ENCODE results near the gene CNBD2.
"Not testable (repeated sequence)": the region's sequence is repeated elsewhere in the genome, so short reads cannot be mapped to it uniquely, and the experiment has no call there.

Gene CNBD2

DNA sequence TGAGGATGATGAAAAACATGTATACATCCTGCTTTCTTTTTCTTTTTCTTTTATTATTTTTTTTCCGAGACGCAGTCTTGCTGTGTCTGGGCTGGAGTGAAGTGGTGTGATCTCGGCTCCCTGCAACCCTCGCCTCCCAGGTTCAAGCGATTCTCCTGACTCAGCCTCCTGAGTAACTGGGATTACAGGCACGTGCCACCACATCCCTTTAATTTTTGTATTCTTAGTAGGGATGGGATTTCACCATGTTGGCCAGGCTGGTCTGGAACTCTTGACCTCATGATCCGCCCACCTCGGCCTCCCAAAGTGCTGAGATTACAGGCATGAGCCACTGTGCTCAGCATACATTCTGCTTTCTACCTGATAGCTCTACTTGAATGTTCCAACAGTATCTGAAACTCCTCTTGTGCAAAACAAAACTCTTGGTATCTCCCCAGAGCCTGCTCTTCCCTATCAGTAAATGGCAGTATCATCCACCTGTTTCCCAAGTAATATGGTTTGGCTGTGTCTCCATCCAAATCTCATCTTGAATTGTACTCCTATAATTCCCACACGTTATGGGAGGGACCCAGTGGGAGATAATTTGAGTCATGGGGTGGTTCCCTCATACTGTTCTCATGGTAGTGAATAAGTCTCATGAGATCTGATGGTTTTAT is 85.6 kb downstream of the CNBD2 start:
- in situ Hi-C loops (cut with HindIII; ENCODE audit: low sequenced_read_pairs): not testable (repeated sequence)

DNA sequence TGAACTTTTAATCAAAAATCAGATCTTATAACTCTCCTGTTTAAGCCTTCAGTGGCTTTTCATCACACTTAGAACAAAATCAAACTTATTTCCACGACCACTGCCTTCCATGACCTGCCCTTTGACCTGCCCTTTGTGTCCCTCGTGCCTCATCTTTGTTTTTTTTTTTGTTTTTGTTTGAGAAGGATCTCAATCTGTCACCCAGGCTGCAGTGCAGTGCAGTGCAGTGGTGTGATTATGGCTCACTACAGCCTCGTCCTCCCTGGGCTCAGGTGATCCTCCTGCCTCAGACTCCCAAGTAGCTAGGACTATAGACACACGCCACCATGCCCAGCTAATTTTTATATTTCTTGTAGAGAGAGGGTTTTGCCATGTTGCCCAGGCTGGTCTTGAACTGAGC is 86.8 kb downstream of the CNBD2 start:
- in situ Hi-C loops (cut with HindIII; ENCODE audit: low sequenced_read_pairs): no loop called here

DNA sequence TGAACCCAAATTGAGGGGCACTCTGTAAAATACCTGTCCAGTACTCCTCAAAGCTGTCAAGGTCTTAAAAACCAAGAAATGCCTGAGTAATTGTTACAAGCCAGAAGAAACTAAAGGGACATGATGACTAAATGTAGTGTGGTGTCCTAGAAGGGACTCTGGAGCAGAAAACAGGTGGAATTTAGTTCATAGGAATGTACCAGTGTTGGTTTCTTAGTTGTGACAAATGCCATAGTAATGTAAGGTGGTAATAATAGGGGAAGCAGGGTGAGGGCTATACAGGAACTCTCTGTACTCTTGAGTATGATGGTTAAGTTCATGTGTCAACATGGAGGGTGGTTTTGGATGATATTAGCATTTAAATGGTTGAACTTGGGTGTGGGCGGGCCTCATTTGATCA is 92.3 kb downstream of the CNBD2 start:
- in situ Hi-C loops (cut with HindIII; ENCODE audit: low sequenced_read_pairs): no loop called here

DNA sequence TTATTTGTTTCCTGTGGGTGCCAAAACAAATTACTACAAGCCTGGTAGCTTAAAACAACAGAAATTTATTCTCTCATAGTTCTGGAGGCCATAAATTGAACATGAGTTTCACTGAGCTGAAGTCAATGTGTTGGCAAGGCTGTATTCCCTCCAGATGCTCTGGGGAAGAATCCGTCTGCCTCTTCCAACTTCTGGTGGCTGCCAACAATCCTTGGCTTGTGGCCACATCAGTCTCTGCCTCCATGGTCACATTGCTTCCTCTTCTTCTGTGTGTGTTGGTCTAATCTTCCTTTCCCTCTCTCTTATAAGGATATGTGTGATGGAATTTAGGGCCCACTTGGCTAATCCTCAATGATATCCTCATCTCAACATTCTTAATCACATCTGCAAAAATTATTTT is 93.4 kb downstream of the CNBD2 start:
- in situ Hi-C loops (cut with HindIII; ENCODE audit: low sequenced_read_pairs): no loop called here

DNA sequence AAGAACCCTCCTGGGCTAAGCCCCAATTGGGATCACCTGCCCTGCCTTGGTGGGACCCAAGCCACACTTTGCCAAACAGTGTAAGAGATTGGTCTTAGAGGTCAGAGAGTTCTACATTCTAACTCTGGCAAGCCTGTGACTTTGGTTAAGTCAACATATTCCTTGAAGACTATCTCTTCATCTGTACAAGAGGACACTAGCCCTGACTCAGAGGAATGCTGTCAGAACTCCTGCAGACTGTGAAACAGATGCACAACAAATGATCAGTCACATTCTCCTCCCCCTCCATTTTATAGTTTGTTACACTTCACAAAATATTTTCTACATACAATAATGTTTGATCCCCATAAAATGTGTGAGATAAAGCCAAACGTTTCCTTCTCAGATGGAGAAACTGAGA is 94.4 kb downstream of the CNBD2 start:
- in situ Hi-C loops (cut with HindIII; ENCODE audit: low sequenced_read_pairs): no loop called here

DNA sequence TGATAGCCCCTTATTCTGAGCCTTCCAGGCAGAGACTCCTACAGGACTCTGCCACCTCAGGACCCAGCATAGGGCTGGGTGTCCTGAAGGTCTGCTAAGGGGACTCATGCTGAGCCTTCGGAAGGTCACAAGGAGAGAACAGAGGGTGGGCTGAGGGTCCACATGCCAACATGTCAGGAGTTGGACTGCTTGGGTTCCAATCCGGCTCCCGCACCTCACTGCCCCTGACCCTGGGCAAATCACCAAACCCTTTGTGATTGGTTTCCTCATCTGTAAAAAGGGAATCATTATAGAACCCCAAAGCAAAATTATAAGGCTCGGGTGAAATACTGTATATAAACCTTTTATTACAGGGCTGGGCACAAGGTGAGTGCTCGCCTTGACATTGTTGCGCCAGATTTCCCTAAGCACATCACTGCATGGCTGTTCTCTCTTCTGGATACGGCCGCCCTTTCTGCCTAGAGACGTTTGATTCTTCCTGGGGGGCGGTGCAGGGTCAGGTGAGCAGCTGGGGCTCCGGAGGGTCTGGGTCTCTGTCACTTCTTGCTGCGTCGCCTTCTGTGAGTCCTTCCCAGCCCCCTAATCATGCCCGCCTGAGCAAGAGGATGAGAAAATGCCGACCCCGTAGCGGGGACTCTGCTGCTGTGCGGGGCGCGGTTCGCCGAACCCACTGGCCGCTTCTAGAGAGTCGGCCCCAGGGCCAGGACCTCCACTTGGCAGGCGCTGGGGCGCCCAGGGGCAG is 95.7 kb downstream of the CNBD2 start:
- in situ Hi-C loops (cut with HindIII; ENCODE audit: low sequenced_read_pairs): no loop called here

DNA sequence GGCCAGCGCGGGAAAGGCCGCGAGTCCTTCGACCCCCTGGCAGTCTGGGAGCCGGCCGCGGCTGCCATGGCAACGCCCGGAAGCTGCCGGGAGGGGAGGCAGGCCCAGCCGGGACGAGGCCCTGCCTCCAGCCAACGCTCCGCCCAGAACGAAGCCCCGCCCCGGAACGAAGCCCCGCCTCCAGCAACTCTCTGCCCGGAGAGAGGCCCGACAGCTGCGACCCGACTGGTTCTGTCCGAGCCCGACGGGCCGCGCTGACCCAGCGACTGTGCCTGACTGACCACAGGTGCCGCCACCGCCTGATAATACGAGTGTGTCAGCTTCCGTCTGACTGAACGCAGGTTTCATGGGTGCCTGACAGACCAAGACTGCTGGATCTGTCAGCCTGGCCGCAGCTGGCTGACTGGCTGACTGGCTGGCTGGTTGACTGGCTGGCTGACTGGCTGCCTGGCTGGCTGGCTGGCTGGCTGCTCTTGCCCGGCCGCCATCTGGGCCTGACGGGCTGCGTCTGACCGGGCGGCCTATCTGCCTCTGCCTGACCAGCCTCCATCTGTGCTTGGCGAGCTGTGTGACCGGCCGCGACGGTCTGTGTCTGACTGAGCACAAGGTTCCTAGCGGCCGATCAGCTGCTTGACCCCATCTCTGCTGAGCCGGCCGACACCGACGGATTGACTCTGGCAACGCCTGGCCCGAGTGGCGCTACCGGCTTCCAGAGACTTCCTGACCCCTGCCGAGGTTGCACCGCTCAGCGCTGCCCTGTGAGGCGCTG is 96.5 kb downstream of the CNBD2 start:
- in situ Hi-C loops (cut with HindIII; ENCODE audit: low sequenced_read_pairs): no loop called here

DNA sequence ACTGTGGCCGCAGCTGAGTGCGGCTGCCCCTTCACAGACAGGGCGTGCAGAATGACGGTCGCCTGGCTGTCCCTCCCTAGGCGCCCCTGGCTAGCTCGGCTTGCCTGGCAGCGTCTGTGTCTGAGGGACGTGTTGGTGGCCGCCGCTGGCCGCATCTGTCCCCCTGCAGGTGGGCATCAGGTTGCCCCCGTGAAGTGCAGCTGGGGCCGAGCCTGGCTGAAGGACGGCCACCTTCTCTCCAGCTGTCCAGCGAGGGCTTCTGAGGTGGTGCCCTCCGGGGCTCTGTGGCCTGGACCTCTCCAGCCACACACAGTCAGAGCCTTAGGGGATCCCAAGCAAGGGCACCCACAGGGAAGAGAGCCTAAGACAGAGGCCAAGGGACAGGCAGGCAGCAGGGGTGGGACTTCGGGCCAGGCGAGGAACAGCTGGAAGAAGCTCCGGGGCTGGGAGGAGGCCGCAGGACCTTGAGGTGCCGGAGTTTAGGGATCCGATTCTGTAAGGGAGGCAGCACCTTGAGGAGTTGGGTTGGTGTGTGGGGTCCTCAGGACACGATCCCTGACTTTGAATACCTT is 97.1 kb downstream of the CNBD2 start:
- in situ Hi-C loops (cut with HindIII; ENCODE audit: low sequenced_read_pairs): no loop called here

DNA sequence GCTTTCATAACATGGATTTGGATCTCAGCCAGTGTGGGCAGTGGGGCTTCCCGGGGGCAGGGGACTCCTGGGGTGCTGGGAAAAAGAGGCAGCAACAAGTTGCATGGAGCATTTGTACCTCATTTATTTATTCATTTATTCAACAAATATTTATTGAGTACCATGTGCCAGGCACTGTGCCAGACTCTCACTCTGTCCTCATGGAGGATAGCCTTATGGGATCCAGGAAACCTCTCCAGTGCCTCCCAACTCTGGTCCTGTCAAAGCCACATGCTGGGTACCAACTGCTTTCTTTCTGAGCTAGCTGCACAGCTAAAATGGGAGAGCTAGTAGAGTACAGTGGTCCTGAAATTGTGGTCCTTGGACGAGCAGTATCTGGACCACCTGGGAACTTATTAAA is 98.4 kb downstream of the CNBD2 start:
- in situ Hi-C loops (cut with HindIII; ENCODE audit: low sequenced_read_pairs): no loop called here

DNA sequence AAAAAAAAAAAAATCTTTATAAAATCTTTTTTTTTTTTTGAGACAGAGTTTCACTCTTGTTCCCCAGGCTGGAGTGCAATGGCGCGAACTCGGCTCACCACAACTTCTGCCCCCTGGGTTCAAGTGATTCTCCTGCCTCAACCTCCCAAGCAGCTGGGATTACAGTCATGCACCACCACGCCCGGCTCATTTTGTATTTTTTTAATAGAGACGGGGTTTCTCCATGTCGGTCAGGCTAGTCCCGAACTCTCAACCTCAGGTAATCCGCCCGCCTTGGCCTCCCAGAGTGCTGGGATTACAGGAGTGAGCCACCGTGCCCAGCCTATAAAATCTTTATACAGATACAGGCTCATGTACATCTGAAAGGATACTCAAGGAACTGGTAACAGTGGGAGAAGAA is 100.1 kb downstream of the CNBD2 start:
- in situ Hi-C loops (cut with HindIII; ENCODE audit: low sequenced_read_pairs): not testable (repeated sequence)

DNA sequence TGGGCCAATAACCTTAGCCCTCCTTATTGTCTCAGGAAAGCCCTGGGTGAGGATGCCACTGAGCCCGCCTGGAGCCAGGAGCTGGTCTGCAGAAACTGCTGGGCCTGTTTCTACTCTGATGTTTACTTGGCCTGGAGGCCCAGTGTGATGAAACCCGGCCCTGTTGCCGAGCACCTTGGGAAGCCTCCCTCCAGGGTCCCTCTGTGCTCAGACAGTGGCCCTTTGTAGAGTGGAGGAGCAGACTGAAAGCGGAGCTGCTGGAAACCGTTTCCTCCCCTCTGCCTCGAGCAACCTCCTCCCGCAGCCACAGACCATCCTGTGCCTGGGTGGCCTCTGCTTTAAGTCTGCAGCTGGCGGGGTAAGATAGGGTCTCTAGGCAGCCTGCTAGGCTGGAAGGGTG is 102.1 kb downstream of the CNBD2 start:
- in situ Hi-C loops (cut with HindIII; ENCODE audit: low sequenced_read_pairs): no loop called here

DNA sequence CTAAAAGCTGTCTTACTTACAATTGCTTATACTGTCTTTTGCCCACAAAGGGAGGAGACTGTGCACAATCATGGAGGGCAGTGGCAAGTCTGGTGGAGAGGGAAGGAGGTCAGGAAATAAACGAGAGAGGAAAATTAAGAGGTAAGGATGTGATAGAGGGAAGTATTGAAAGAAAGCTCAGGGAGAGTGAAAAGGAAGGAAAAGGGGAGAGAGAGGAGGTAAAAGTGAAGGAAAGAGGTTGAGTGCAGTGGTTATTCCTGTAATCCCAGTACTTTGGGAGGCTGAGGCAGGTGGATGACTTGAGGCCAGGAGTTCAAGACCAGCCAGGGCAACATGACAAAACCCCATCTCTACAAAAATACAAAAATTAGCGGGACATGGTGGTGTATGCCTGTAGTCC is 103.5 kb downstream of the CNBD2 start:
- in situ Hi-C loops (cut with HindIII; ENCODE audit: low sequenced_read_pairs): no loop called here

DNA sequence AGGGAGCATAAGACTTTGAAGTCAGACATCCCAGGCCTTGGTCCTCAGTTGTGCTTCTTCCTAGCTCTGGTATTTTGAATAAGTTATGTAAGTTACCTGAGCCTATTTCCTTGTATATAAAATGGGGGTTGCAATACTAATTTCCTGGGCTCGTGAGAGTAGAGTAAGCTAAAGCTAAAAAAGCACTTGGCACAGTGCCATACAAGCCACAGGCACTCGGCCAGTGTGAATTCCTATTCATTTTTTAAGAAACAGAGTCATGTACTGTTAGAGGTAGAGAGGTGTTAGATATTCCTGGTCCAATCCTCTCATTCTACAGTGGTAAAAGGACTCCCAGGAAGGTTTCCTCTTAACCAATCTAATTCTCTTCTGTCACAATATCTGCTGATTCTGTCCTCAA is 106.6 kb downstream of the CNBD2 start:
- in situ Hi-C loops (cut with HindIII; ENCODE audit: low sequenced_read_pairs): no loop called here

DNA sequence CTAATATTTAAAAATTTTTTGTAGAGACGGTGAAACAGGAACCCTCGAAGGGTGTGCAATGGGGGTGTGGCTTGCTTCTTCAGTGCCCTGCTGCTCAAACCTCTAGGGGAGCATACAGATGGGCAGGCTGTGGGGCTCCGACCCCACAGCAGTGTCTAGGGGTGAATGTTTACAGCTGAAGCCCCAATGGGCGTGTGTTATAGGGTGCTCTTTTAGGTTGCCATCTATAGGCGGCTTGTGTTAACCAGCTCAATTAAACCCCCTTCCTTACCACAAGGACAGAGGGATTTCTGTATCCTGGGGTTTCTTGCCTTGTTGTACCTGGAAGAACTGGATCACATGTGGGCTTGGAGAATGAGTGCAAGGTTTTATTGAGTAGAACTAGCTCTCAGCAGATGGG is 109.4 kb downstream of the CNBD2 start:
- in situ Hi-C loops (cut with HindIII; ENCODE audit: low sequenced_read_pairs): not testable (repeated sequence)

DNA sequence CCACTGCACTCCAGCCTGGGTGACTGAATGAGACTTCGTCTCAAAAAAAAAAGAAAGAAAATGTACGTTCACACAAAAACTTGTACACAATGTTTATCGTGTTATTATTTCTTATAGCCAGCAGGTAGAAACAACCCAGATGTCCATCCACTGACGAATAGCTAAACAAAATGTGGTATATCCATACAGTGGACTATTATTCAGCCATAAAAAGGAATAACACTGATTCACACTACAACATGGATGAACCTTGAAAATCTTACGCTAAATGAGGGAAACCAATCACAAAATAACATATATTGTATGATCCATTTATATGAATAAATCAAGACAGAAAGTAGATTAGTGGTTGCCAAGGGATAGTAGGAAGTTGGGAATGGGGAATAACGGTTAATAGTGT is 111.1 kb downstream of the CNBD2 start:
- in situ Hi-C loops (cut with HindIII; ENCODE audit: low sequenced_read_pairs): no loop called here

DNA sequence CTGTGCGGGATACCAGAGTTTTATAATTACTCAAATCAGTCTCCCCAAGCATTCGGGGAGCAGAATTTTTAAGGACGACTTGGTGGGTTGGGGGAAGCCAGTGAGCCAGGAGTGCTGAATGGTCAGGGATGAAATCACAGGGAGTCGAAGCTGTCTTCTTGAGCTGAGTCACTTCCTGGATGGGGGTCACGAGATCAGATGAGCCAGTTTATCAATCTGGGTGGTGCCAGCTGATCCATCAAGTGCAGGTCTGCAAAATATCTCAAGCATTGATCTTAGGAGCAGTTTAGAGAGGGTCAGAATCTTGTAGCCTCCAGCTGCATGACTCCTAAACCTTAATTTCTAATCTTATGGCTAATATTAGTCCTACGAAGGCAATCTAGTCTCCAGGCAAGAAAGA is 111.6 kb downstream of the CNBD2 start:
- in situ Hi-C loops (cut with HindIII; ENCODE audit: low sequenced_read_pairs): not testable (repeated sequence)

Measured in DLD1 (cell line).